Stimulated activated CD4-positive, alpha-beta T cell treated with anti-CD3 and anti-CD28 coated beads, Interleukin-12 subunit alpha, Interleukin-12 subunit beta, amount 100 ng/mL, for 48 hours (primary cell): ENCODE measurements around the gene GFRA4.
"Not testable (repeated sequence)": the region's sequence is repeated elsewhere in the genome, so short reads cannot be mapped to it uniquely, and the experiment has no call there.

Source experiments
- DNase-seq, 3 donors: peaks; one replicate each; pipeline ENCODE4 v3.0.0-alpha.2; 2020; ENCODE audit warnings: low read depth in 2 of 3, low spot score in 1 of 3

Gene GFRA4

GRCh38 chr20:3627476-3627875, 35.7 kb downstream of the GFRA4 start:
- no peak for DNase-seq

GRCh38 chr20:3622406-3622805, 40.8 kb downstream of the GFRA4 start:
- DNase-seq: no peak

DNA sequence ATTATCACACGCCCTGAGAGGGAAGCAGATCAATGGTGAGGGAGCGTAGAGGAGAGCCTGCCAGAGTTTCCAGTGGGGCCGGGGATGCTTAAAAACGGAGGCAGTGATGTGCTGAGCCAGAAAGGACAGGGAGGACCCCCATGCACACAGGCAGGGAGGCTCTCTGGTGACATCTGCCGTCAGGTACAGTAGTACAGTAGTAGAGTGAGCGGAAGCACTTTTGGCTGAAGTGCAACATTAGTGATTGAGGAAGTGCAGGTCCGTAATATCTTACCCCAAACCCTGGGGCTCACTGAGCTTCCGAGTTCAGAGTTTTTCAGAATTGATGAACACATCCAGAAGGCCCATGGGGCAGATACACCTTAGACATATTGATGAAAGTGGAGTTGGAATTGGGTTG, 42.1 kb downstream of the GFRA4 start:
- no peak for DNase-seq

GRCh38 chr20:3616250-3616649, 46.9 kb downstream of the GFRA4 start:
- no peak for DNase-seq

DNA sequence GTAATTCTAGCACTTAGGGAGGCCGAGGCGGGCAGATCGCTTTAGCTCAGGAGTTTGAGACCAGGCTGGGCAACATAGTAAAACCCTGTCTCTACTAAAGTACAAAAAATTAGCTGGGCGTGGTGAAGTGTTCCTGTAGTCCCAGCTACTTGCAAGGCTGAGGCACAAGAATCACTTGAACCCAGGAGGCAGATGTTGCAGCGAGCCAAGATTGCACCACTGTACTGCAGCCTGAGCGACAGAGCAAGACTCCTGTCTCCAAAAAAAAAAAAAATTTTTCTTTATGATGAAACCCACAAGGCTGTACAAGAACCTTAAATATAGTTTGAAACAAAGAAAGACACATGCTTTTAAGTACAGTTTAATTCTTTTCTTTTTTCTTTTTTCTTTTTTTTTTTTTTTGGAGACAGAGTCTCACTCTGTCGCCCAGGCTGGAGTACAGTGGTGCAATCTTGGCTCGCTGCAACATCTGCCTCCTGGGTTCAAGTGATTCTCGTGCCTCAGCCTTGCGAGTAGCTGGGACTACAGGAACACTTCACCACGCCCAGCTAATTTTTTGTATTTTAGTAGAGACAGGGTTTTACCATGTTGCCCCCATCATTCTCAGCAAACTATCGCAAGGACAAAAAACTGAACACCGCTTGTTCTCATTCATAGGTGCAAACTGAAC, 47.9 kb downstream of the GFRA4 start:
- DNase-seq: not testable (repeated sequence)

GRCh38 chr20:3614466-3614865, 48.7 kb downstream of the GFRA4 start:
- DNase-seq: no peak

DNA sequence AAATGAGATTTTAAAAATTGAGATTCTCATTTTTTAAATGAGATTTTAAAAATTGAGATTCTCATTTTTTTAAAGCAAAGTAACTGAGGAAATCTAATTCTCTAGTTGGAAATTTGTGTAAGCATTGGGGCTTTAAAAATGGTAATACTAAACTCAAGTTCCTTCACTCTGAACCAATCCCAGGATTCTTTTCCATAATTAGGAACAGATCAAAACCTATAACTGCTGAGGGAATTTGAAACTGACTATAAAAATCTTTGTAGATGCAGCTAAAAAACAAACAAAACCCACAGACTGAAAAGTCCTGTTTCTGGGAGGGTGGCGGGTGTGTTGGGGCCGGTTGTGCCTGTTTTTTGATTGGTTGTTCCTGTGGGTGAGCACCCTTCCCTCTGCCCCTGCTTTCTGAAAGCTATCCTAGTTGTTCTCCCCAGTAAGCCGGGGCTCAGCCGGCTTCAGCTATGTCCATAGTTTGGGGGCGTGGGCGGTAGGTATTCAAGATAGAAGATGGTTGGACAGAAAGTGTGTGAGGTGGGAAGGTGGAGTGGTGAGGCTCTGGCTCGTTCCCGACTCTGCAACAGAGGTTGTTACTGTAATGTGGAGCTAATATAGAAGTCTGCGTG, 49.3 kb downstream of the GFRA4 start:
- DNase-seq: no peak

- DNase-seq: no peak
Observed at GRCh38 chr20:3612795-3613572, 50.2 kb downstream of the GFRA4 start.

- no peak for DNase-seq
Observed at GRCh38 chr20:3611901-3612300, 51.3 kb downstream of the GFRA4 start.
